GM19043 (cell line): ENCODE data around the gene EXOC6B.

Experiments used
- ATAC-seq: cut with Tn5 transposase; IDR thresholded peaks from one replicate; pipeline ENCODE4 v1.9.1; 2021; ENCODE audit warnings: low read depth; ENCODE audit not compliant: unreplicated experiment

EXOC6B gene

GRCh38 chr2:72143441-72144273, 682.2 kb downstream of the EXOC6B start:
- no peak for ATAC-seq

- ATAC-seq: no peak
Measured at GRCh38 chr2:72142570-72143440, 683.0 kb downstream of the EXOC6B start.

GRCh38 chr2:72141881-72142451, 683.9 kb downstream of the EXOC6B start:
- no peak for ATAC-seq

GRCh38 chr2:72141032-72141645, 684.7 kb downstream of the EXOC6B start:
- ATAC-seq: no peak

GRCh38 chr2:72140621-72140960, 685.2 kb downstream of the EXOC6B start:
- ATAC-seq: no peak

GRCh38 chr2:72139874-72140620, 685.8 kb downstream of the EXOC6B start:
- no peak for ATAC-seq

GRCh38 chr2:72139471-72139873, 686.4 kb downstream of the EXOC6B start:
- no peak for ATAC-seq

- no peak for ATAC-seq
Measured at GRCh38 chr2:72138921-72139381, 686.9 kb downstream of the EXOC6B start.

- no peak for ATAC-seq
Measured at GRCh38 chr2:72138011-72138881, 687.6 kb downstream of the EXOC6B start.

GRCh38 chr2:72137498-72138010, 688.3 kb downstream of the EXOC6B start:
- ATAC-seq: peak; percentile 91

- ATAC-seq: peak; percentile 19
Measured at GRCh38 chr2:72136933-72137497, 688.8 kb downstream of the EXOC6B start.

- no peak for ATAC-seq
Measured at GRCh38 chr2:72136331-72136730, 689.5 kb downstream of the EXOC6B start.

GRCh38 chr2:72135921-72136320, 689.9 kb downstream of the EXOC6B start:
- ATAC-seq: no peak

- ATAC-seq: no peak
Measured at GRCh38 chr2:72134997-72135800, 690.6 kb downstream of the EXOC6B start.

- no peak for ATAC-seq
Measured at GRCh38 chr2:72134408-72134996, 691.3 kb downstream of the EXOC6B start.

- no peak for ATAC-seq
Measured at GRCh38 chr2:72133721-72134407, 692.0 kb downstream of the EXOC6B start.
